HG02852 (cell line): ENCODE data around the gene CALB2.
A peak's percentile ranks its signal among the peaks of the same experiment; 100 is the strongest.

ENCODE experiments used
- ATAC-seq: cut with Tn5 transposase; IDR thresholded peaks from one replicate; pipeline ENCODE4 v1.9.1; 2021; ENCODE audit warnings: mild to moderate bottlenecking, moderate library complexity; ENCODE audit not compliant: unreplicated experiment

CALB2 gene

GRCh38 chr16:71384073-71384724 is 25.7 kb downstream of the CALB2 start:
- ATAC-seq: no peak

- no peak for ATAC-seq
Measured at GRCh38 chr16:71387045-71387871, 28.7 kb downstream of the CALB2 start.

GRCh38 chr16:71389330-71389729 is 30.8 kb downstream of the CALB2 start:
- ATAC-seq: no peak

GRCh38 chr16:71396594-71396993 is 38.1 kb downstream of the CALB2 start:
- no peak for ATAC-seq

- ATAC-seq: no peak
Measured at GRCh38 chr16:71399801-71400563, 41.5 kb downstream of the CALB2 start.

- ATAC-seq: no peak
Measured at GRCh38 chr16:71402007-71402406, 43.5 kb downstream of the CALB2 start.

- ATAC-seq: no peak
Measured at GRCh38 chr16:71402674-71403073, 44.2 kb downstream of the CALB2 start.

- no peak for ATAC-seq
Measured at GRCh38 chr16:71404364-71404763, 45.8 kb downstream of the CALB2 start.

- no peak for ATAC-seq
Measured at GRCh38 chr16:71406316-71406715, 47.8 kb downstream of the CALB2 start.

GRCh38 chr16:71406724-71407123 is 48.2 kb downstream of the CALB2 start:
- no peak for ATAC-seq

- no peak for ATAC-seq
Measured at GRCh38 chr16:71407731-71408130, 49.2 kb downstream of the CALB2 start.

- no peak for ATAC-seq
Measured at GRCh38 chr16:71408536-71408935, 50.0 kb downstream of the CALB2 start.

- ATAC-seq: no peak
Measured at GRCh38 chr16:71409011-71409775, 50.7 kb downstream of the CALB2 start.

- no peak for ATAC-seq
Measured at GRCh38 chr16:71410146-71410545, 51.6 kb downstream of the CALB2 start.

- peak; percentile 55 for ATAC-seq
Measured at GRCh38 chr16:71412270-71413160, 54.0 kb downstream of the CALB2 start.

GRCh38 chr16:71413341-71413740 is 54.8 kb downstream of the CALB2 start:
- ATAC-seq: no peak

- ATAC-seq: no peak
Measured at GRCh38 chr16:71414038-71414437, 55.5 kb downstream of the CALB2 start.

GRCh38 chr16:71421911-71422310 is 63.4 kb downstream of the CALB2 start:
- ATAC-seq: no peak

- no peak for ATAC-seq
Measured at GRCh38 chr16:71423016-71423415, 64.5 kb downstream of the CALB2 start.

- ATAC-seq: no peak
Measured at GRCh38 chr16:71423865-71424264, 65.3 kb downstream of the CALB2 start.
